Activated CD8-positive, alpha-beta memory T cell treated with anti-CD3 and anti-CD28 coated beads for 24 hours (primary cell): ENCODE results near the gene TBC1D25.

Source experiments
- DNase-seq: peaks from one replicate; pipeline ENCODE4 v3.0.0-alpha.2; 2020

Gene TBC1D25

GRCh38 chrX:48606091-48606490, 66.6 kb downstream of the TBC1D25 start:
- no peak for DNase-seq

- no peak for DNase-seq
Observed at GRCh38 chrX:48611703-48612102, 72.2 kb downstream of the TBC1D25 start.
